HL-60 (cell line): ENCODE data around the gene PMS2.

Experiments used
- CTCF ChIP-seq: IDR thresholded peaks from one replicate; pipeline ENCODE4 v1.5.1; 2011; ENCODE audit warnings: low read length, control low read depth, inconsistent platforms; ENCODE audit not compliant: insufficient read depth
- POLR2AphosphoS5 ChIP-seq: IDR thresholded peaks from 2 replicates; pipeline ENCODE4 v1.6.1; 2012; ENCODE audit warnings: low read depth
- REST ChIP-seq: IDR thresholded peaks from 2 replicates; pipeline ENCODE4 v1.6.1; 2012; ENCODE audit warnings: low read depth; ENCODE audit not compliant: insufficient replicate concordance

- no peak for TF ChIP-seq CTCF
- no peak for TF ChIP-seq POLR2AphosphoS5
- no peak for TF ChIP-seq REST
Measured at GRCh38 chr7:6035686-6036085, 26.8 kb upstream of the PMS2 start.
